ENCODE data around the gene SYT7. TPM values are rescaled to one million over a fixed set of nuclear protein-coding genes. Genes with fewer than 3 reads are reported as not detected.

Gene SYT7
- total RNA-seq, 2 donors from 2014 or later = 8.5 to 28.4 TPM

DNA sequence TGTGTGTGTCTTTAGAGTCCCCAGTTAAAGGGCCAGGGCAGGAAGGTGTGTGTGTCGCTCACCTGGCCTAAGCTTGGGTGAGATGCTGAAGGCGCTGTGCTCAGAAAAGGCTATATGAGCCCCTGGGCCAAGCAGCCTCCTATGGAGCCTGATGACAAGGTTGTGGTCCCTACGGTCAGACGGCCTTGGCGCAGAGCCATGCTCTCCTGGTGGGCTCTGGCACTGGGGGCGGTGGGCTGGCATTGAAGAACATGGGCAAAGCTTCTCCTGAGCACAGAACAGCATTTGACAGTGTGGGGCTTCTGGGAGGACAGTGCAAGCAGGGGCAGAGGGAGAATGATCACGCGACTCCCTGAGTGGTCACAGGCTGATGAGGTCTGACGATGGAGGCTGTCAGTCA lies 83.0 kb downstream of the SYT7 start:
- intact Hi-C loops (cut with DNase I) = no loop called here
- no peak overlapping the region for H3K4me3 ChIP-seq
- no peak overlapping the region for H3K27ac ChIP-seq
- DNase-seq = no peak
- no peaks in the 10 kb centered on the region for H3K4me1 ChIP-seq
- H3K9me3 ChIP-seq = no peaks in the 10 kb centered on the region
- no peaks in the 10 kb centered on the region for H3K36me3 ChIP-seq
- TF ChIP-seq, protein P1, sequence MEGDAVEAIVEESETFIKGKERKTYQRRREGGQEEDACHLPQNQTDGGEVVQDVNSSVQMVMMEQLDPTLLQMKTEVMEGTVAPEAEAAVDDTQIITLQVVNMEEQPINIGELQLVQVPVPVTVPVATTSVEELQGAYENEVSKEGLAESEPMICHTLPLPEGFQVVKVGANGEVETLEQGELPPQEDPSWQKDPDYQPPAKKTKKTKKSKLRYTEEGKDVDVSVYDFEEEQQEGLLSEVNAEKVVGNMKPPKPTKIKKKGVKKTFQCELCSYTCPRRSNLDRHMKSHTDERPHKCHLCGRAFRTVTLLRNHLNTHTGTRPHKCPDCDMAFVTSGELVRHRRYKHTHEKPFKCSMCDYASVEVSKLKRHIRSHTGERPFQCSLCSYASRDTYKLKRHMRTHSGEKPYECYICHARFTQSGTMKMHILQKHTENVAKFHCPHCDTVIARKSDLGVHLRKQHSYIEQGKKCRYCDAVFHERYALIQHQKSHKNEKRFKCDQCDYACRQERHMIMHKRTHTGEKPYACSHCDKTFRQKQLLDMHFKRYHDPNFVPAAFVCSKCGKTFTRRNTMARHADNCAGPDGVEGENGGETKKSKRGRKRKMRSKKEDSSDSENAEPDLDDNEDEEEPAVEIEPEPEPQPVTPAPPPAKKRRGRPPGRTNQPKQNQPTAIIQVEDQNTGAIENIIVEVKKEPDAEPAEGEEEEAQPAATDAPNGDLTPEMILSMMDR (IDR thresholded peaks at IDR 0.05) = no peak
- H3K9ac ChIP-seq (ENCODE audit: low read depth in 2 of 2, low read length in 2 of 2) = no peak overlapping the region
- no peaks in the 10 kb centered on the region for H3K27me3 ChIP-seq

DNA sequence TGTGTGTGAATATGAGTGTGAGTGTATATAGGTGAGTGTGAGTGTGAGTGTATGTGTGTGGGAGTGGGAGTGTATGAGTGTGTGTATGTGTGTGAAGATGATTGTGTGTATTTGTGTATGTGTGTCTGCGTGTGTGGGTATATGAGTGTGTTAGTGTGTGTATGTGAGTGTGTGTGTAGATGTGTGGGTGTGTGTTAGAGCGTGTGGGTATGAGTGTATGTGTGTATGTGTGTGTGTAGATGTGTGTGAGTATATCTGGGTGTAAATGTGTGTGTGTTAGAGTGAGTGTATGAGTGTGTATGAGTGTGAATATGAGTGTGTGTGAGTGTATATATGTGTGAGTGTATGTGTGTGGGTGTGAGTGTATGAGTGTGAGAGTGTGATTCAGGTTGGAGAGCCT lies 83.4 kb downstream of the SYT7 start:
- no peak for DNase-seq
- intact Hi-C loops (cut with DNase I) = no loop called here
- Histone ChIP-seq H3K27ac (no peak overlapping the region), H3K27me3 (no peaks in the 10 kb centered on the region), H3K9me3 (no peaks in the 10 kb centered on the region), H3K36me3 (no peaks in the 10 kb centered on the region), H3K4me1 (no peaks in the 10 kb centered on the region), H3K9ac (ENCODE audit: low read depth in 2 of 2, low read length in 2 of 2) (no peak overlapping the region), H3K4me3 (no peak overlapping the region)
- TF ChIP-seq, protein P1 (IDR thresholded peaks at IDR 0.05) = no peak

DNA sequence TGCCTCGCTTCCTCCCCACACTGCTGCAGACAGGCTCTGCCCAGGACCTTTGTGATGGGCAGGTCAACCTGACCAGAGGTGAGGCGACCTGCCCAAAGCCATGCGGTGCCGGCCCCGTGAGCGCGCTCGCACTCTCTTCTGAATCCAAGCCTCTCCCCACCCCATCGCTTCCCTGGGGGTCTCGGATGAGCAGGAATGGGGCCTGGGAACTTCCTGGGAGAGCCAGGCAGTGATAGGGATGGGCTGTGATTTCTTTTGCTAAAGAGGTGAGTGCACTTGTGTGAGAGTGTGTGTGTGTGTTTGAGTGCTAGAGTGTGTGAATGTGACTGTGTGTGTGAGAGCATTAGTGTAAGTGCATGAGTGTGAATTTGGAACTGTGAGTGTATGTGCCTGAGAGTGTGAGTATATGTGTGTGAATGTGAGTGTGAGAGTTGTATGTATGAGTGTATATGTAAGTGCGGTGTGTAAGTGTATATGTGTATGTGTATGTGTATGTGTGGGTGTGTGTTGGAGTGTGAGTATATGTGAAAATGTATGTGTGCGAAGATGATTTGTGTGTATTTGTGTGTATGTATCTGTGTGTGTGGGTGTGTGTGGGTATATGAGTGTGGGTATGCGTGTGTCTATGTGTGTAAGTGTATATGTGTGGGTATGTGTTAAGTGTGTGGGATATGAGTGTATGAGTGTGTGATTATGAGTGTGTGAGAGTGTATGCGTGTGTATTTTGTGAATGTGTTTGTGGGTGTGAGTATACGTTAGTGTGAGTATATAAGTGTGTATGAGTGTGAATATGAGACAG lies 84.1 kb downstream of the SYT7 start:
- Histone ChIP-seq H3K4me1 (no peaks in the 10 kb centered on the region), H3K27ac (no peak overlapping the region), H3K9ac (ENCODE audit: low read depth in 2 of 2, low read length in 2 of 2) (no peak overlapping the region), H3K4me3 (no peak overlapping the region), H3K36me3 (no peaks in the 10 kb centered on the region), H3K27me3 (no peaks in the 10 kb centered on the region), H3K9me3 (no peaks in the 10 kb centered on the region)
- TF ChIP-seq, protein P1 (IDR thresholded peaks at IDR 0.05) = no peak
- no peak for DNase-seq
- intact Hi-C loops (cut with DNase I) = no loop called here

DNA sequence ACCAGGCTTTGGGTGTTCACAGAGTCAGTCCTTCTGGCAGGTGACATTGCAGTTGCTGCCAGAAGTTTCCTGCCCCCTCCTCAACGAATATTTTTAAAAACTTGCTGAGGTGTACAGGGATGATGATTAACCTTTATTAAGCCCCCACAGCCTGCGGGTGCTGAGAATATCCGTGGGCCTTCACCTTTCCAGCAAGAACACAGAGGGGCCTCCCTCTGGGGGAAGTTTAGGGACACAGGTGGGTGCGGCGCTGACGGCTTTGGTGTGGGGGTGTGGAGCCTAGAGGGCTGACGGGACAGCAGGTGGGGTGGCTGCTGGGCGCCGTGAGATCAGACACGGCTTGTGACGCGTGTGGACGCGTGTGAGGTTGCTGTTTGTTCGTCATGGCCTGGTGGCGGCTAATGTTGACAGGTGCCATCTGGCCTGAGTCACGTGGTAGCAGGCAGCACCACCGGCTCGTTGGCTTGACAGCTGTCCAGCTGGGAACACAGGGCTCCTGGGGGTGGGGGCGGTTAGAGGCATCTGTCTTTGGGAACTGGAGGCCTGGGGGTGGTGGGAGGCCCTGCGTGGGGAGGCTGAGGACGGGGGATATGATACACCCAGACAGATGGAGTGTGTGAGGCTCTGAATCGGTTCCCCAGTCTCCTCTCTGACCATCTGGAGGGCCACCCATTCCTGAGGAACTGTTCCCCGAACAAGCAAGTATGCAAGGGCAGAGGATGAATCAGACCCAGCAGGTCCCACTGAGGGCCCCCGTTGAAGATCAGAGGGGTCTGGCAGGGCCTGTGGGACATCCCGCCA lies 84.9 kb downstream of the SYT7 start:
- TF ChIP-seq, protein P1 (IDR thresholded peaks at IDR 0.05) = no peak
- no peak for DNase-seq
- no peaks in the 10 kb centered on the region for H3K36me3 ChIP-seq
- H3K27ac ChIP-seq = no peak overlapping the region
- no peaks in the 10 kb centered on the region for H3K27me3 ChIP-seq
- H3K4me1 ChIP-seq = no peaks in the 10 kb centered on the region
- H3K9ac ChIP-seq (ENCODE audit: low read depth in 2 of 2, low read length in 2 of 2) = no peak overlapping the region
- H3K9me3 ChIP-seq = no peaks in the 10 kb centered on the region
- no peak overlapping the region for H3K4me3 ChIP-seq
- intact Hi-C loops (cut with DNase I) = no loop called here

DNA sequence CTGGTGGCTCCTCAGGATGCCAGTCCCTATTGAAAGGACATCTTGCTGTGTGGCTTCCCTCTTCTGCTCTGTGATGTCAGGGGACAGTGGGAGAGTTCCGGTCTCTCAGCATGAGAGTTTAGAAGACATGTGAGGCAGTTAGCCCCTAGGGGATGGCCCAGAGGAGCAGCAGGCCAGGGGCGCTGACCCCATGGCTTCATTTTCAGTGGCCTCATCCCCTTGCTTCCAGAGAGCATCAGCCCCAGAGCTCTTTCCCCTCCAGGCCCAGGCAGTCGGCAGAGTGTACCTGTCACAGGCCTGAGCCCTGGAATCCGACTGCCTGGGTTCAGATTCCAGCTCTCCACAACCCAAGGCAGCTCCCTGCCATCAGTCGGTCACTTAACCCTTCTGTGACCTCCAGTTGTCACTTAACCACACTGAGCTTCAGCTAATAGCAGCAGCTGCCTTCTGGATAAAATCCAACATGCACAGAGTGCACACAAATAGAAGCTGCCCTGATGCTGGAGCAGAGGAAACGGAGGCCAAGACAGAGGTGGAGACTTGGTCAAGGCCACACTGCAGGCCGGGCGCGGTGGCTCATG lies 86.4 kb downstream of the SYT7 start:
- no peak for DNase-seq
- Histone ChIP-seq H3K36me3 (no peaks in the 10 kb centered on the region), H3K9me3 (no peaks in the 10 kb centered on the region), H3K4me1 (no peaks in the 10 kb centered on the region), H3K4me3 (no peak overlapping the region), H3K9ac (ENCODE audit: low read depth in 2 of 2, low read length in 2 of 2) (no peak overlapping the region), H3K27me3 (no peaks in the 10 kb centered on the region), H3K27ac (no peak overlapping the region)
- TF ChIP-seq, protein P1 (IDR thresholded peaks at IDR 0.05) = no peak
- intact Hi-C loops (cut with DNase I) = no loop called here
